Lung (tissue), 12 donors: ENCODE results near the gene XRCC1. TPM values are rescaled to one million over a fixed set of nuclear protein-coding genes. Genes with fewer than 3 reads are reported as not detected.

Experiments
- ATAC-seq: fragments of 200-7000 bp; cut with Tn5 transposase; one replicate; pipeline ENCODE4 v1.9.1; 2020; ENCODE audit warnings: moderate number of reproducible peaks; ENCODE audit not compliant: insufficient read depth, low FRiP score
- DNase-seq, 3 donors: peaks; one replicate each; pipeline ENCODE4 v3.0.0-alpha.2; 2013 to 2017
- H3K27ac ChIP-seq, 2 donors: one replicate each; pipeline ENCODE4 v1.5.1; 2013; ENCODE audit warnings: mild to moderate bottlenecking in 2 of 2, moderate library complexity in 2 of 2, control low read depth in 1 of 2, inconsistent platforms in 1 of 2, low read depth in 1 of 2, low read length in 1 of 2
- H3K27me3 ChIP-seq, 3 donors: one replicate each; pipeline ENCODE4 v1.5.1; 2013; ENCODE audit warnings: low read length in 2 of 3; ENCODE audit not compliant: control insufficient read depth in 3 of 3, insufficient read depth in 3 of 3
- H3K36me3 ChIP-seq, 4 donors: one replicate each; pipeline ENCODE4 v1.5.1; 2013; ENCODE audit warnings: low read length in 4 of 4, mild to moderate bottlenecking in 1 of 4, moderate library complexity in 1 of 4; ENCODE audit not compliant: control insufficient read depth in 4 of 4, insufficient read depth in 4 of 4
- H3K4me1 ChIP-seq, 5 donors: one replicate each; pipeline ENCODE4 v1.5.1; 2013; ENCODE audit warnings: low read length in 5 of 5, mild to moderate bottlenecking in 2 of 5, moderate library complexity in 1 of 5; ENCODE audit not compliant: control insufficient read depth in 5 of 5, insufficient read depth in 5 of 5
- H3K4me3 ChIP-seq: one replicate; pipeline ENCODE4 v1.5.1; 2013; ENCODE audit warnings: mild to moderate bottlenecking, control low read depth, moderate library complexity
- H3K9ac ChIP-seq, 2 donors: one replicate each; pipeline ENCODE4 v1.5.1; 2013; ENCODE audit warnings: low read length in 2 of 2, control low read depth in 1 of 2; ENCODE audit not compliant: insufficient read depth in 1 of 2
- H3K9me3 ChIP-seq, 4 donors: one replicate each; pipeline ENCODE4 v1.5.1; 2013; ENCODE audit warnings: low read length in 3 of 4, mild to moderate bottlenecking in 1 of 4, moderate library complexity in 1 of 4; ENCODE audit not compliant: control insufficient read depth in 4 of 4, insufficient read depth in 3 of 4
- CTCF ChIP-seq: IDR thresholded peaks from 2 replicates; pipeline ENCODE4 v1.5.1; 2012; ENCODE audit warnings: mild to moderate bottlenecking; ENCODE audit errors: control extremely low read depth, extremely low read depth
- WGBS, 2 donors: extraction: QIAGEN DNeasy Blood & Tissue Kit; methylation state at CpG; one replicate each; pipeline ENCODE4 v1.1.7; 2013; 5-methylcytosine and 5-hydroxymethylcytosine counted together
- polyA plus RNA-seq, 2 donors: library from polyadenylated mRNA; stranded (reverse); fragments of 200-250 nt; gene quantifications; one replicate each; pipeline ENCODE4 v1.2.1, GENCODE V29; 2013
- total RNA-seq, 2 donors: library from RNA; depleted of rRNA in 1 of 2; stranded (reverse); fragments of >200 nt in 1 of 2; gene quantifications; one replicate each; pipeline ENCODE4 v1.2.1, GENCODE V29; 2014 to 2021
- donor health status: control.
- donor health status: control.
- donor health status: Bipolar disorder and iron deficiency.
- donor health status: healthy.
- donor health status: DM: yes; HTN: yes; CAD: no.

The XRCC1 gene
- total and polyA plus RNA-seq, 4 donors = 15.4 to 32.2 (median 24.5) TPM

GRCh38 chr19:43619262-43620060, 44.1 kb upstream of the XRCC1 start, which contains the start of gene ZNF428:
ZNF428 (minus strand) TSS chr19:43619629; CDS start chr19:43614304, 5,325 bp downstream.
- Histone ChIP-seq H3K9ac (peak within 1 kb of the TSS; percentile 67 to 82), H3K9me3 (peaks cover 0 to 1% (median 0%) of the 10 kb centered on the region in 4 donors), H3K4me3 (peak within 1 kb of the TSS; percentile 87), H3K27me3 (no peaks in the 10 kb centered on the region), H3K27ac (peak within 1 kb of the TSS; percentile 97 to 99), H3K4me1 (peaks cover 0 to 15% (median 2%) of the 10 kb centered on the region in 5 donors), H3K36me3 (no peaks in the 10 kb centered on the region)
- peak; percentile 94 to 97 (median 96) for DNase-seq
- 0% methylated on average over 67 to 81 of the region's 81 CpGs for WGBS, 2 donors
- TF ChIP-seq CTCF = no peak
- ATAC-seq = peak; percentile 96

GRCh38 chr19:43618921-43619261, 43.6 kb upstream of the XRCC1 start:
- Histone ChIP-seq H3K27ac (peak overlapping the region; percentile 97 to 99), H3K9ac (peak overlapping the region; percentile 62 to 82), H3K27me3 (no peaks in the 10 kb centered on the region), H3K4me3 (peak overlapping the region; percentile 87), H3K9me3 (peaks cover 0 to 1% (median 0%) of the 10 kb centered on the region in 4 donors), H3K36me3 (peaks cover 0 to 5% (median 1%) of the 10 kb centered on the region in 4 donors), H3K4me1 (peaks cover 0 to 15% (median 2%) of the 10 kb centered on the region in 5 donors)
- 1% methylated on average over 14 of the region's 14 CpGs for WGBS, 2 donors
- ATAC-seq = peak; percentile 16
- DNase-seq = peak; percentile 68 to 75 (median 69)
- TF ChIP-seq CTCF = no peak

- Histone ChIP-seq H3K9ac (no peak overlapping the region), H3K9me3 (peaks cover 0 to 1% (median 0%) of the 10 kb centered on the region in 4 donors), H3K27me3 (no peaks in the 10 kb centered on the region), H3K4me3 (no peak overlapping the region), H3K4me1 (peaks cover 0 to 15% (median 2%) of the 10 kb centered on the region in 5 donors), H3K27ac (no peak overlapping the region), H3K36me3 (peaks cover 4 to 16% (median 12%) of the 10 kb centered on the region in 4 donors)
- ATAC-seq (no peak), DNase-seq (no peak)
- WGBS, 2 donors = 86 to 92% methylated on average over 6 of the region's 6 CpGs
- TF ChIP-seq CTCF = no peak
These were observed 41.6 kb upstream of the XRCC1 start for GRCh38 chr19:43616954-43617353.
